Esophagus squamous epithelium (tissue), 4 donors: ENCODE data around the gene RGPD3.
"Not testable (repeated sequence)": the region's sequence is repeated elsewhere in the genome, so short reads cannot be mapped to it uniquely, and the experiment has no call there.

Experiments used
- POLR2A ChIP-seq, 4 donors: fragments of 450-650 bp; IDR thresholded peaks; one replicate each; pipeline ENCODE4 v1.6.1; 2017; ENCODE audit warnings: antibody characterized with exemption in 4 of 4, mild to moderate bottlenecking in 4 of 4, moderate library complexity in 3 of 4
- TF ChIP-seq, protein P1 (sequence below), 6 experiments: fragments of 450-650 bp in 4 of 6; fragments of 200-600 bp in 2 of 6; sonication (generic) in 2 of 6; IDR thresholded peaks; one replicate each; pipeline ENCODE4 v1.5.1; 2016 to 2019; ENCODE audit warnings: antibody characterized with exemption in 6 of 6, mild to moderate bottlenecking in 4 of 6, moderate library complexity in 4 of 6

DNA sequence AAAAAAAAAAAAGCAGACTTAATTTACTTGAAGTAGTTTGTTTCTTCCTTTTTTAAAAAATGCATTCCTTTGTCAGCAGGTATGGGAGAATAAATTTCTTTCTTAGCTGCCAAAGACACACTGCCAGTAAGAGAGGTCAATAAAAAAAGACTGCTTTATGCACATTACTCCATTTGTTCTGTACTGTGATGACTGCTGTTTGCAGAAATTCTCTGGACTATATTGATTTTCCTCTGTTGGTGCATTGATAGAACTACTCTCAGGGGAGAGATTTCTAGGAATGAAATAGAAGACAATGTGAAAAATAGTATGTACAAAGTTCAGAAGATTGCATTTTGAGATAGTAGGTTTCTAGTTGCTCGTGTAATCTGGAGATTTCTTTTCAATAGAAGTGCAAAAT lies 11.3 kb upstream of the RGPD3 start:
- TF ChIP-seq, protein P1, sequence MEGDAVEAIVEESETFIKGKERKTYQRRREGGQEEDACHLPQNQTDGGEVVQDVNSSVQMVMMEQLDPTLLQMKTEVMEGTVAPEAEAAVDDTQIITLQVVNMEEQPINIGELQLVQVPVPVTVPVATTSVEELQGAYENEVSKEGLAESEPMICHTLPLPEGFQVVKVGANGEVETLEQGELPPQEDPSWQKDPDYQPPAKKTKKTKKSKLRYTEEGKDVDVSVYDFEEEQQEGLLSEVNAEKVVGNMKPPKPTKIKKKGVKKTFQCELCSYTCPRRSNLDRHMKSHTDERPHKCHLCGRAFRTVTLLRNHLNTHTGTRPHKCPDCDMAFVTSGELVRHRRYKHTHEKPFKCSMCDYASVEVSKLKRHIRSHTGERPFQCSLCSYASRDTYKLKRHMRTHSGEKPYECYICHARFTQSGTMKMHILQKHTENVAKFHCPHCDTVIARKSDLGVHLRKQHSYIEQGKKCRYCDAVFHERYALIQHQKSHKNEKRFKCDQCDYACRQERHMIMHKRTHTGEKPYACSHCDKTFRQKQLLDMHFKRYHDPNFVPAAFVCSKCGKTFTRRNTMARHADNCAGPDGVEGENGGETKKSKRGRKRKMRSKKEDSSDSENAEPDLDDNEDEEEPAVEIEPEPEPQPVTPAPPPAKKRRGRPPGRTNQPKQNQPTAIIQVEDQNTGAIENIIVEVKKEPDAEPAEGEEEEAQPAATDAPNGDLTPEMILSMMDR (IDR thresholded peaks at IDR 0.05), result not testable (repeated sequence)
- not testable (repeated sequence) for TF ChIP-seq POLR2A (IDR thresholded peaks at IDR 0.05)
